Vagina (tissue), 2 donors: ENCODE measurements around the gene MFSD6.

Experiments
- POLR2A ChIP-seq, 2 donors: fragments of 450-650 bp; IDR thresholded peaks; one replicate each; pipeline ENCODE4 v1.6.1; 2017; ENCODE audit warnings: antibody characterized with exemption in 2 of 2, mild to moderate bottlenecking in 2 of 2, moderate library complexity in 2 of 2
- POLR2AphosphoS5 ChIP-seq, 2 donors: sonication (generic); formaldehyde crosslinking; IDR thresholded peaks; one replicate each; pipeline ENCODE4 v1.9.0; 2017; ENCODE audit warnings: antibody characterized with exemption in 2 of 2, mild to moderate bottlenecking in 2 of 2, low read depth in 1 of 2; ENCODE audit not compliant: insufficient read depth in 1 of 2
- TF ChIP-seq, protein P1 (sequence below), 3 experiments: fragments of 450-650 bp in 2 of 3; fragments of 200-600 bp in 1 of 3; sonication (generic) in 1 of 3; IDR thresholded peaks; one replicate each; pipeline ENCODE4 v1.5.1; 2017 to 2019; ENCODE audit warnings: antibody characterized with exemption in 3 of 3, mild to moderate bottlenecking in 2 of 3, moderate library complexity in 2 of 3

- TF ChIP-seq POLR2A (IDR thresholded peaks at IDR 0.05) (no peak), POLR2AphosphoS5 (IDR thresholded peaks at IDR 0.05; ENCODE audit: insufficient read depth in 1 of 2, low read depth in 1 of 2) (no peak)
- TF ChIP-seq, protein P1, sequence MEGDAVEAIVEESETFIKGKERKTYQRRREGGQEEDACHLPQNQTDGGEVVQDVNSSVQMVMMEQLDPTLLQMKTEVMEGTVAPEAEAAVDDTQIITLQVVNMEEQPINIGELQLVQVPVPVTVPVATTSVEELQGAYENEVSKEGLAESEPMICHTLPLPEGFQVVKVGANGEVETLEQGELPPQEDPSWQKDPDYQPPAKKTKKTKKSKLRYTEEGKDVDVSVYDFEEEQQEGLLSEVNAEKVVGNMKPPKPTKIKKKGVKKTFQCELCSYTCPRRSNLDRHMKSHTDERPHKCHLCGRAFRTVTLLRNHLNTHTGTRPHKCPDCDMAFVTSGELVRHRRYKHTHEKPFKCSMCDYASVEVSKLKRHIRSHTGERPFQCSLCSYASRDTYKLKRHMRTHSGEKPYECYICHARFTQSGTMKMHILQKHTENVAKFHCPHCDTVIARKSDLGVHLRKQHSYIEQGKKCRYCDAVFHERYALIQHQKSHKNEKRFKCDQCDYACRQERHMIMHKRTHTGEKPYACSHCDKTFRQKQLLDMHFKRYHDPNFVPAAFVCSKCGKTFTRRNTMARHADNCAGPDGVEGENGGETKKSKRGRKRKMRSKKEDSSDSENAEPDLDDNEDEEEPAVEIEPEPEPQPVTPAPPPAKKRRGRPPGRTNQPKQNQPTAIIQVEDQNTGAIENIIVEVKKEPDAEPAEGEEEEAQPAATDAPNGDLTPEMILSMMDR (IDR thresholded peaks at IDR 0.05), result no peak
Observed at GRCh38 chr2:190405070-190405469, 3.1 kb upstream of the MFSD6 start.
